ENCODE measurements around the gene LY6G6C.

LY6G6C gene

DNA sequence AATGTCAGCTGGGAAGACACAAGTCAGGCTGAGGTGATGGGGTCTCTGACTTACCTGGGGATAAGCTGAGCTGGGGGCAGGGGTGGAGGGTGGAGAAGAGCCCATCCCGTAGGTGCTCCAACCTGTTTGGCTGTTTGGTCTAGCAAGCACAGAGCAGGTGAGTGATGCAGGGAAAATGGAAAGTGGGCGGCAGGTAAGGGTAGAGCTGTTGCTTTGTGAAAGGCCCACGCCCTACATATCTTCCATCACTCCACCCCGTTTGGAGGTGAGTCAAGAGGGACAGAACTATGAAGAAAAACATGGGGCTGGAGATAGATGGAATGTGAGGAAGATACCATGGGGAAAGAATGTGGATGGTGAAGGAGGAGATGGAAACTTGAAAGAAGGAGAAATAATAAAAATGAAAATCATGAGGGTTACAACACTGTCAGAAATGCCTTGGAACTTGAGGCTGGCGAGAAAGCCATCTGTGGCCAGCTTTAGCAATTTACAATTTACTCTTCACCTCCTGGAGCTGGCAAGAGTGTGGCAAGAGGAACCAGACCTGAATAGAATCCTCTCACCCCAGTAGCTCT lies 1.3 kb downstream of the LY6G6C start:
- H3K27me3 ChIP-seq (ENCODE audit: insufficient read depth, low read depth, severe bottlenecking), result no peaks in the 10 kb centered on the region
- no peak overlapping the region for H3K4me3 ChIP-seq (ENCODE audit: low read depth, low read length)
- TF ChIP-seq, protein P1, sequence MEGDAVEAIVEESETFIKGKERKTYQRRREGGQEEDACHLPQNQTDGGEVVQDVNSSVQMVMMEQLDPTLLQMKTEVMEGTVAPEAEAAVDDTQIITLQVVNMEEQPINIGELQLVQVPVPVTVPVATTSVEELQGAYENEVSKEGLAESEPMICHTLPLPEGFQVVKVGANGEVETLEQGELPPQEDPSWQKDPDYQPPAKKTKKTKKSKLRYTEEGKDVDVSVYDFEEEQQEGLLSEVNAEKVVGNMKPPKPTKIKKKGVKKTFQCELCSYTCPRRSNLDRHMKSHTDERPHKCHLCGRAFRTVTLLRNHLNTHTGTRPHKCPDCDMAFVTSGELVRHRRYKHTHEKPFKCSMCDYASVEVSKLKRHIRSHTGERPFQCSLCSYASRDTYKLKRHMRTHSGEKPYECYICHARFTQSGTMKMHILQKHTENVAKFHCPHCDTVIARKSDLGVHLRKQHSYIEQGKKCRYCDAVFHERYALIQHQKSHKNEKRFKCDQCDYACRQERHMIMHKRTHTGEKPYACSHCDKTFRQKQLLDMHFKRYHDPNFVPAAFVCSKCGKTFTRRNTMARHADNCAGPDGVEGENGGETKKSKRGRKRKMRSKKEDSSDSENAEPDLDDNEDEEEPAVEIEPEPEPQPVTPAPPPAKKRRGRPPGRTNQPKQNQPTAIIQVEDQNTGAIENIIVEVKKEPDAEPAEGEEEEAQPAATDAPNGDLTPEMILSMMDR (IDR thresholded peaks at IDR 0.05; ENCODE audit: low read depth, low read length), result no peak
- H3K27ac ChIP-seq, result no peak overlapping the region
- H3K36me3 ChIP-seq, result no peaks in the 10 kb centered on the region
- no peak for DNase-seq
- no peaks in the 10 kb centered on the region for H3K9me3 ChIP-seq (ENCODE audit: severe bottlenecking)

DNA sequence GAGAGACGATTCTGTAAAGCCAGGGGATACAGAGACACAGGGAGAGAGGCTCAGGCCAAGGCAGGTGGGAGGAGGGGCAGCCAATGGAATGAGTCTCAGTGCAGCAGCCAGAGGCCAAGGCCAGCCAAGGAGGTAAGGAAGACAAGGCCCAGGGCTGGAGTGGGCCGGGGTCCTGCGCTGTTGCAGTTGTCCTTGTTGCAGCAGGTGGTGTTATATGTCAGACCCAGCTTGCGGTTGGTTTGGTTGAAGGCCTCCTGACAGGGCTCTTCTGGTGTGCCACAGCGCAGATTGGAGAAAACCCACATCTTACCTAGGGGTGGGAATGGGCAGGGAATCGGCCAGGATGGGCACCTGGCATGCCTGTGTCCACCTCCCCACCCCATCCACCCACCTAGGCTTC lies 2.5 kb downstream of the LY6G6C start:
- Histone ChIP-seq H3K36me3 (no peaks in the 10 kb centered on the region), H3K9me3 (ENCODE audit: severe bottlenecking) (no peaks in the 10 kb centered on the region), H3K27ac (no peak overlapping the region), H3K4me3 (ENCODE audit: low read depth, low read length) (no peak overlapping the region), H3K27me3 (ENCODE audit: insufficient read depth, low read depth, severe bottlenecking) (no peaks in the 10 kb centered on the region)
- TF ChIP-seq, protein P1 (IDR thresholded peaks at IDR 0.05; ENCODE audit: low read depth, low read length), result no peak
- DNase-seq, result peak; percentile 15

DNA sequence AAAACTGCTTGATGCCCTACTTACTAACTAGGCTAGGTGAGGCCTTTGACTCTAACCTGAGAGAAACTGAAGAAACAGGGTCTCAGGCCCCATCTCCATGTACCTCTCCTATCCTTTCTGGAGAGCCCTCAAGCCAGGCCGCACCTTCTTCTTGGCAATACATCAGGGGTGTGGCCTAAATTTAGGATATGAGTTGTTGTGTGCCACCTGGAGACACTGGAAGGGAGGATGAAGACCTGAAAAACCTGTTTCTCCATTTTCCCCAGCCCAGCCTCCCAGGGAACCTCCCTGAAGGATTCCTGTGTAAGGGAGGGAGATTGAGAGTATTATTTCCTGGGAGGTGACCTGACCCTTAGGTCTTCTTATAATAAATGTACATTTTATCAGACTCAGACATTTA lies 3.3 kb downstream of the LY6G6C start:
- TF ChIP-seq, protein P1 (IDR thresholded peaks at IDR 0.05; ENCODE audit: low read depth, low read length), result no peak
- no peak overlapping the region for H3K4me3 ChIP-seq (ENCODE audit: low read depth, low read length)
- no peak overlapping the region for H3K27ac ChIP-seq
- H3K36me3 ChIP-seq, result no peaks in the 10 kb centered on the region
- no peak for DNase-seq
- H3K9me3 ChIP-seq (ENCODE audit: severe bottlenecking), result no peaks in the 10 kb centered on the region
- H3K27me3 ChIP-seq (ENCODE audit: insufficient read depth, low read depth, severe bottlenecking), result no peaks in the 10 kb centered on the region

- H3K4me3 ChIP-seq (ENCODE audit: low read depth, low read length), result no peak overlapping the region
- no peaks in the 10 kb centered on the region for H3K27me3 ChIP-seq (ENCODE audit: insufficient read depth, low read depth, severe bottlenecking)
- peak; percentile 17 for DNase-seq
- no peak overlapping the region for H3K27ac ChIP-seq
- no peaks in the 10 kb centered on the region for H3K9me3 ChIP-seq (ENCODE audit: severe bottlenecking)
- no peaks in the 10 kb centered on the region for H3K36me3 ChIP-seq
- TF ChIP-seq, protein P1 (IDR thresholded peaks at IDR 0.05; ENCODE audit: low read depth, low read length), result no peak
These were observed 3.9 kb downstream of the LY6G6C start for GRCh38 chr6:31717499-31718222.

- DNase-seq, result no peak
- TF ChIP-seq, protein P1 (IDR thresholded peaks at IDR 0.05; ENCODE audit: low read depth, low read length), result no peak
- H3K9me3 ChIP-seq (ENCODE audit: severe bottlenecking), result no peaks in the 10 kb centered on the region
These were observed 6.3 kb downstream of the LY6G6C start, which contains the start of gene LY6G6D for GRCh38 chr6:31715022-31715958. Gene LY6G6D, plus strand, starts transcription at chr6:31715348. Its CDS starts 8 bp downstream, at chr6:31715356.

More at GRCh38 chr6:31715022-31715958, 6.3 kb downstream of the LY6G6C start, which contains the start of gene LY6G6D:
- Histone ChIP-seq H3K4me3 (ENCODE audit: low read depth, low read length) (no peak within 1 kb of the TSS), H3K27ac (peak within 1 kb of the TSS; percentile 59), H3K27me3 (ENCODE audit: insufficient read depth, low read depth, severe bottlenecking) (no peaks in the 10 kb centered on the region), H3K36me3 (no peaks in the 10 kb centered on the region)
